HepG2 (cell line): ENCODE results near the gene CRADD. TPM values are rescaled to one million over a fixed set of nuclear protein-coding genes. Genes with fewer than 3 reads are reported as not detected.
A peak's percentile ranks its signal among the peaks of the same experiment; 100 is the strongest.

Experiments
- ARNT ChIP-seq: fragments of 450-650 bp; IDR thresholded peaks from 2 replicates; pipeline ENCODE4 v1.6.1; 2017
- ATF7 ChIP-seq, 2 experiments: fragments of 450-650 bp in 1 of 2; sonication (generic) in 1 of 2; formaldehyde crosslinking in 1 of 2; IDR thresholded peaks; 2 replicates each; pipeline versions ENCODE4 v1.4.0 to v1.6.1; 2016 to 2020; ENCODE audit warnings: antibody characterized with exemption in 1 of 2, mild to moderate bottlenecking in 1 of 2, missing genetic modification reagents in 1 of 2
- CBX5 ChIP-seq: sonication (generic); formaldehyde crosslinking; IDR thresholded peaks from 2 replicates; pipeline ENCODE4 v1.4.0; 2020; ENCODE audit warnings: missing genetic modification reagents, borderline replicate concordance
- ELF4 ChIP-seq: sonication (generic); formaldehyde crosslinking; IDR thresholded peaks from 2 replicates; pipeline ENCODE4 v1.5.0; 2020; ENCODE audit warnings: missing genetic modification reagents, mild to moderate bottlenecking, moderate library complexity, borderline replicate concordance
- ETV5 ChIP-seq: IDR thresholded peaks from 2 replicates; pipeline ENCODE4 v1.6.1; 2018; ENCODE audit warnings: missing biosample characterization, missing genetic modification reagents, inconsistent platforms, borderline replicate concordance
- GLMP ChIP-seq: sonication (generic); formaldehyde crosslinking; IDR thresholded peaks from 2 replicates; pipeline ENCODE4 v1.9.0; 2021; ENCODE audit warnings: missing genetic modification reagents, mild to moderate bottlenecking, borderline replicate concordance
- IKZF4 ChIP-seq: sonication (generic); formaldehyde crosslinking; IDR thresholded peaks from 2 replicates; pipeline ENCODE4 v1.5.1; 2020; ENCODE audit warnings: borderline replicate concordance, mild to moderate bottlenecking, low read depth, missing genetic modification reagents; ENCODE audit errors: not compliant biosample characterization
- JUNB ChIP-seq: sonication (generic); formaldehyde crosslinking; IDR thresholded peaks from 2 replicates; pipeline ENCODE4 v1.8.0; 2022; ENCODE audit warnings: missing genetic modification reagents, mild to moderate bottlenecking, borderline replicate concordance
- KAT8 ChIP-seq: IDR thresholded peaks from 2 replicates; pipeline ENCODE4 v1.6.1; 2016; ENCODE audit warnings: missing genetic modification reagents, missing compliant biosample characterization
- KLF6 ChIP-seq: IDR thresholded peaks from 2 replicates; pipeline ENCODE4 v1.8.0; 2016; ENCODE audit warnings: missing biosample characterization, missing genetic modification reagents
- LRRFIP1 ChIP-seq: sonication (generic); formaldehyde crosslinking; conservative IDR thresholded peaks from 2 replicates; pipeline ENCODE4 v1.4.0; 2020; ENCODE audit warnings: missing genetic modification reagents
- NCOR1 ChIP-seq: fragments of 200-600 bp; sonication (generic); IDR thresholded peaks from 2 replicates; pipeline ENCODE4 v1.7.0; 2017; ENCODE audit warnings: antibody characterized with exemption, low read length, borderline replicate concordance
- NKX3-1 ChIP-seq: sonication (generic); formaldehyde crosslinking; IDR thresholded peaks from 2 replicates; pipeline ENCODE4 v1.5.0; 2020; ENCODE audit warnings: missing genetic modification reagents
- NPAS2 ChIP-seq: sonication (generic); formaldehyde crosslinking; IDR thresholded peaks from 2 replicates; pipeline ENCODE4 v1.8.0; 2022; ENCODE audit warnings: mild to moderate bottlenecking, missing genetic modification reagents, borderline replicate concordance
- PTBP1 ChIP-seq: fragments of 200-400 bp; formaldehyde crosslinking; IDR thresholded peaks from 2 replicates; pipeline ENCODE4 v1.6.1; 2018; ENCODE audit warnings: low read length, low read depth; ENCODE audit not compliant: poor library complexity, severe bottlenecking
- ZBTB21 ChIP-seq: sonication (generic); formaldehyde crosslinking; IDR thresholded peaks from 2 replicates; pipeline ENCODE4 v1.4.0; 2020; ENCODE audit warnings: missing genetic modification reagents
- ZNF101 ChIP-seq: sonication (generic); formaldehyde crosslinking; IDR thresholded peaks from 2 replicates; pipeline ENCODE4 v1.4.0; 2020; ENCODE audit warnings: mild to moderate bottlenecking, low read depth, missing genetic modification reagents, borderline replicate concordance
- ZNF562 ChIP-seq: sonication (generic); formaldehyde crosslinking; IDR thresholded peaks from 2 replicates; pipeline ENCODE4 v1.8.0; 2022; ENCODE audit warnings: missing genetic modification reagents, borderline replicate concordance
- ZNF564 ChIP-seq: sonication (generic); formaldehyde crosslinking; IDR thresholded peaks from 2 replicates; pipeline ENCODE4 v1.8.1; 2023; ENCODE audit warnings: mild to moderate bottlenecking, missing genetic modification reagents
- ZNF605 ChIP-seq: sonication (generic); formaldehyde crosslinking; IDR thresholded peaks from 2 replicates; pipeline ENCODE4 v1.8.0; 2022; ENCODE audit warnings: mild to moderate bottlenecking, missing genetic modification reagents
- ZNF672 ChIP-seq: sonication (generic); formaldehyde crosslinking; IDR thresholded peaks from 2 replicates; pipeline ENCODE4 v1.8.1; 2022; ENCODE audit warnings: missing genetic modification reagents
- ZNF746 ChIP-seq: sonication (generic); formaldehyde crosslinking; IDR thresholded peaks from 2 replicates; pipeline ENCODE4 v1.8.0; 2022; ENCODE audit warnings: mild to moderate bottlenecking, missing genetic modification reagents
- ZNF761 ChIP-seq: sonication (generic); formaldehyde crosslinking; conservative IDR thresholded peaks from 2 replicates; pipeline ENCODE4 v1.4.0; 2020; ENCODE audit warnings: mild to moderate bottlenecking, missing genetic modification reagents
- ZNF772 ChIP-seq: sonication (generic); formaldehyde crosslinking; IDR thresholded peaks from 2 replicates; pipeline ENCODE4 v1.5.0; 2020; ENCODE audit warnings: mild to moderate bottlenecking, missing genetic modification reagents
- polyA plus RNA-seq, 8 experiments: library from polyadenylated mRNA; depleted of rRNA in 3 of 8; stranded (reverse) in 7 of 8; unstranded in 1 of 8; fragments of >200 nt; fragmentation: Illumina TruSeq in 4 of 8; extraction: Trizol in 4 of 8; gene quantifications; 2 replicates each; pipeline versions ENCODE4 v1.2.1 to v1.2.3, GENCODE V29; 2011 to 2016; ENCODE audit warnings: low read depth in 4 of 8, missing spikeins in 1 of 8, mixed read lengths in 1 of 8; ENCODE audit not compliant: insufficient read depth in 1 of 8
- total RNA-seq, 5 experiments: library from RNA; depleted of rRNA; stranded (reverse); fragments of >200 nt; fragmentation: Illumina TruSeq; extraction: Trizol; gene quantifications; 2 replicates each; pipeline ENCODE4 v1.2.3, GENCODE V29; 2016; ENCODE audit warnings: low read depth in 1 of 5
- TF ChIP-seq, protein P1 (sequence below): sonication (generic); formaldehyde crosslinking; IDR thresholded peaks from 2 replicates; pipeline ENCODE4 v1.5.0; 2020; ENCODE audit warnings: mild to moderate bottlenecking, missing genetic modification reagents

CRADD gene
- total and polyA plus RNA-seq, 2 of the 13 experiments (the other 11 are each of a cell fraction or from before 2014, with no cell fraction given), result 12.4 to 18.8 TPM

DNA sequence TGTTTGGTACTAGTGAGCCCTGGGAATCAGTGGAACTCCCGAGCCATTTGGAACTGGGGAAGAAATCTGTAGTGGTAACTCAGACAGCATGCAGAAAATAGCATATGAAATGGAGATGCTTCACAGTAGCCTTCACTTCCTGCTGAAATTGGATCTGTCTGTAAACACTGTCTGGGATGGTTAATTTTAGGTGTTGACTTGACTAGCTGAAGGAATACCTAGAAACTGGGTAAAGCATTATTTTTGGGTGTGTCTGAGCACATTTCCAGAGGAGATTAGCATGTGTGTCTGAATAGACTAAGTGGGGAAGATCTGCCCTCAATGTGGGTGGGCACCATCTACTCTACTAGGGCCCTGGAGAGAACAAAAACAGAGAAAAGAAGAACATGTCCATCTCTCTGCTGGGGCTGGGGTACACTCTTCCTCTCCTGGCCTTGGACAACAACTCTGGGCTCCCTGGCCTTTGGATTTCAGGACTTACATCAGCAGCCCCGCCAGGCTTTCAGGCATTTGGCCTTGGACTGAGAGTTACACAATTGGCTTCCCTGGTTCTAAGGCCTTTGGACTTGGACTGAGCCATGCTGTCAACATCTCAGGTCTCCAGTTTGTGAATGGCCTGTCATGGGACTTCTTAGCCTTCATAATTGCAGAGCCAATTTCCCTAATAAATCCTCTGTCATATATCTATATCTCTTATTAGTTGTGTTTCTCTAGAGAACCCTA is 14.0 kb upstream of the CRADD start (continued):
- TF ChIP-seq ZNF672 (CRISPR knock-in tag) (no peak), KLF6 (peak; percentile 90), ZBTB21 (CRISPR knock-in tag) (no peak), ZNF746 (CRISPR knock-in tag) (peak; percentile 73; the same call in 1 of the 2 replicates), PTBP1 (no peak), NCOR1 (peak; percentile 95), CBX5 (CRISPR knock-in tag) (peak; percentile 97; the same call in 1 of the 2 replicates), GLMP (CRISPR knock-in tag) (no peak), JUNB (CRISPR knock-in tag) (no peak), ZNF605 (CRISPR knock-in tag) (no peak; the same call in 1 of the 2 replicates), ATF7 (IDR thresholded peaks at IDR 0.05) (no peak), ATF7 (CRISPR knock-in tag; IDR thresholded peaks at IDR 0.05) (no peak; the same call in 1 of the 2 replicates), ZNF761 (0 out of 2 replicates have a peak, but pooled peaks have one; percentile 48), LRRFIP1 (no peak), ZNF562 (no peak), ZNF772 (peak; percentile 72; the same call in 1 of the 2 replicates), ZNF101 (no peak), KAT8 (peak; percentile 90), IKZF4 (no peak), ARNT (no peak), ELF4 (no peak), ETV5 (CRISPR knock-in tag) (peak; percentile 58; the same call in 1 of the 2 replicates), ZNF564 (CRISPR knock-in tag) (peak; percentile 98), NPAS2 (CRISPR knock-in tag) (no peak), NKX3-1 (CRISPR knock-in tag) (no peak)
- TF ChIP-seq, protein P1, sequence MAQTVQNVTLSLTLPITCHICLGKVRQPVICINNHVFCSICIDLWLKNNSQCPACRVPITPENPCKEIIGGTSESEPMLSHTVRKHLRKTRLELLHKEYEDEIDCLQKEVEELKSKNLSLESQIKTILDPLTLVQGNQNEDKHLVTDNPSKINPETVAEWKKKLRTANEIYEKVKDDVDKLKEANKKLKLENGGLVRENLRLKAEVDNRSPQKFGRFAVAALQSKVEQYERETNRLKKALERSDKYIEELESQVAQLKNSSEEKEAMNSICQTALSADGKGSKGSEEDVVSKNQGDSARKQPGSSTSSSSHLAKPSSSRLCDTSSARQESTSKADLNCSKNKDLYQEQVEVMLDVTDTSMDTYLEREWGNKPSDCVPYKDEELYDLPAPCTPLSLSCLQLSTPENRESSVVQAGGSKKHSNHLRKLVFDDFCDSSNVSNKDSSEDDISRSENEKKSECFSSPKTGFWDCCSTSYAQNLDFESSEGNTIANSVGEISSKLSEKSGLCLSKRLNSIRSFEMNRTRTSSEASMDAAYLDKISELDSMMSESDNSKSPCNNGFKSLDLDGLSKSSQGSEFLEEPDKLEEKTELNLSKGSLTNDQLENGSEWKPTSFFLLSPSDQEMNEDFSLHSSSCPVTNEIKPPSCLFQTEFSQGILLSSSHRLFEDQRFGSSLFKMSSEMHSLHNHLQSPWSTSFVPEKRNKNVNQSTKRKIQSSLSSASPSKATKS (CRISPR knock-in tag), result no peak
